ENCODE results near the gene GALNT14. TPM values are rescaled to one million over a fixed set of nuclear protein-coding genes. Genes with fewer than 3 reads are reported as not detected.

Gene GALNT14
- 0.13 and 0.86 TPM in 2 replicates for total RNA-seq

GRCh38 chr2:31138037-31138962, at the start of gene GALNT14:
GALNT14 (minus strand) TSS chr2:31138440; CDS start chr2:31138086, 354 bp downstream.

Other genes starting within 250 kb of the GALNT14 start
- 0.11 and 0.13 TPM in 2 replicates for gene CAPN14, start 79.1 kb upstream of the GALNT14 start, total RNA-seq
- 10.6 and 13.3 TPM in 2 replicates for gene EHD3, start 95.7 kb upstream of the GALNT14 start, total RNA-seq